ENCODE data around the gene SPATA33.

SPATA33 gene

GRCh38 chr16:89657442-89658220 is at the start of gene SPATA33, which contains the start of gene CHMP1A:
Gene SPATA33 (plus strand): TSS chr16:89657836. CDS start chr16:89657912, 76 bp downstream.
Gene CHMP1A (minus strand): TSS chr16:89657708. CDS start chr16:89657588, 120 bp downstream.
- DNase-seq: peak; percentile 74

DNA sequence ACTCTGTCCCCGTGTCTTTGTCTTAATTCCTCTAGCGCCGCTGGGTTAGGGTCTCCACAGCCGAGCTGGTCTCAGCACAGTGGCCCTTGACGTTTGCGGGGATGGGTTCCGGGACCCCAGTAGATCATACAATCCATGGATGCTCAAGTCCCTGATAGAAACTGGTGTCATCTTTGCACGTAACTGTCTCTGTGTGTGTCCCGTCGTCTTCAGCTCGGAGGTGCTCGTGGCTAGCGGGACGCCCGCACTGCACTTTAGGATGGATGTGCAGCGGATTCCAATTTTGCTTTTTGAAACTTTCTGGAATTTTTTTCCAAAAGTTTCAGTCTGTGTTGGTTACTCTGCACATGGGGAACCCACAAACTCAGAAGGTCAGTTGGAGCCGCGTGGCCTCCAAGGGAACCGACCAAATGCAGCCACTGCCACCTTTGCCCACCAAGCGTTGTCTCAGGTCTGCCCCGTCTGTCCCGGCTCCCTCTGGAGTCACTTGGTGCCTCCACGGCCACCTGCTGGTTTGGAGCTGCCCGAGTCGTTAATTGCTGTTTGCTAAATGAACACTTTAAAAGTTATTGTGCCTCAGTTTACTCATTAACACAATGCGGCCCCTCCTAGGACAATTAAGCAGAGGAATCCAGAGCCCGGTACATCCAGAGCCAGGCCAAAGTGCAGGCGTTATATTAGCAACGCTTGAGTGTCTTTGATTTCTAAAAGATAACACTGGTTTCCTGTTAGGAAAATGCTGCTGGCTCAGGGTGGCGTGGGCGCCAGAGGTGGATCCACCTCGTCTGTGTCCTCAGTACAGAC is 49.5 kb upstream of the SPATA33 start:
- DNase-seq: no peak

DNA sequence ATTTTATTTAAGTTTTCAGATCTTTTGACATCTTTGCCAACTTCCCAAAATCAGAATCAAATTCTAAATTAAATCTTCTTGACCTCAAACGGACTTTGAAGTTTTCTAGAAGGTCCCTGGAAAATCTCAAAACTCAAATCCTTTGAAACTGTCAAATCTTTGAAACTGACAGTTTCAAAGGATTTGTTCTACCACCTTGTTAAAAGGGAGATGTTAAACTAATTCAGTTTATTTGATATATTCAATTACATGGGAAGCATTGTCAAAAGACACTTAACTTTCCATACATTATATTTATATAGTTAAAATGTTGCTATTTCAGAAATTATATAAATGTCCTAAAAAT is 47.6 kb upstream of the SPATA33 start:
- DNase-seq: no peak

- DNase-seq: no peak
Observed at GRCh38 chr16:89612415-89613166, 45.0 kb upstream of the SPATA33 start.

- no peak for DNase-seq
Observed at GRCh38 chr16:89613231-89613953, 44.2 kb upstream of the SPATA33 start, which contains the start of gene DPEP1. Gene DPEP1 (plus strand): TSS chr16:89613642. CDS start chr16:89630411, 16,769 bp downstream.

- DNase-seq: no peak
Observed at GRCh38 chr16:89613954-89614459, 43.6 kb upstream of the SPATA33 start.

- DNase-seq: no peak
Observed at GRCh38 chr16:89615176-89615575, 42.5 kb upstream of the SPATA33 start.

DNA sequence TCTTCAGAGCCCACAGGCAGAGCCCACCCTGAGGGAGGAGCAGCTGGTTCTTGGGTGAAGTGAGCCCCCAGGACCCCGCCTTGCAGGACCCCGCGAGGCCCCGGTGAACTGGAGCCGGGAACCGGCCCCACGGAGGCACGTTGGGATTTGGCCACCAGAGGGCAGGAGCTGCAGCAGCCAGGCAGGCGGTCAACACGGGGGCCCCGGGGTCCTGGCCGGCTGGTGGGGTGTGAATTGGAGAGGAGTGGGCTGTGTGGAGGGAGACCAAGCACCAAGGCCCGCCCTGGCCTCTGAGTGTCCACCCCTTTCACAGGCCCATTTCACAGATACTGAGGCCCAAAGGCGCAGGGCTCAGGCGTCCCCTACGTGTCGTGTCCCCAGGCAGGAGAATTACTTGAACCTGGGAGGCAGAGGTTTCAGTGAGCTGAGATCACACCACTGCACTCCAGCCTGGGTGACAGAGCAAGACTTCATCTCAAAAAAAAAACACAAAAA is 42.0 kb upstream of the SPATA33 start:
- no peak for DNase-seq

- no peak for DNase-seq
Observed at GRCh38 chr16:89616623-89617022, 41.0 kb upstream of the SPATA33 start.

GRCh38 chr16:89617036-89617435 is 40.6 kb upstream of the SPATA33 start:
- no peak for DNase-seq

DNA sequence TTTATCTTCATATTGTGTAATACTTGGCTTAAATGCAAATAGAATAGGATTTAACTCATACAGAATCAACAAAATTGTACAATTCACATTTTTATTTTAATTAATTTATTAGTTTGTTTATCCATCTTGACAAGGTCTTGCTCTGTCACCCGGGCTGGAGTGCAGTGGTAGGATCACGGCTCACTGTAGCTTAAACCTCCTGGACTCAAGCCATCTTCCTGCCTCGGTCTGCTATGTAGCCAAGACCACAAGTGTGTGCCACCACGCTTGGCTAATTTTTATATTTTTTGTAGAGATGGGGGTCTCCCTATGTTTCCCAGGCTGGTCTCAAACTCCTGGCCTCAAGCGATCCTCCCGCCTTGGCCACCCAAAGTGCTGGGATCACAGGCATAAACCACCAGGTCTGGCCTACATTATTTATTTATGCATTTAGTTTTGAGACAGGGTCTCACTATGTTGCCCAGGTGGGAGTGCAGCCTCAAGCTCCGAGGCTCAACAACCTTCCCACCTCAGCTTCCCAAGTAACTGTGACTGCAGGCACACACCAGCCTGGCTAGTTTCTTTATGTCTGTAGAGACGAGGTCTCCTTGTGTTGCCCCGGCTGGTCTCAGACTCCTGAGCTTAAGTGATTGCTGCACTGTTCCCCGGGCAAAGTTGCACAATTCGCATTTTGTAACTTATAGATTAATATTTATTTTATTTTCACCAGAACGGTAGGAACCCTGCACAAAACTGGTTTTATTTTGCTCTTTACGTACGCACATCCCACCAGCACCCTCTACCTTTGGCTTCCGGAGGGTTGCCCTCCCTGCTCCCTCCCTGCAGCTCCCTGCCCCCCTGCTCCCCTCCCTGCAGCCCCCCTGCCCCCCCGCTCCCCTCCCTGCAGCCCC is 39.3 kb upstream of the SPATA33 start:
- no peak for DNase-seq

DNA sequence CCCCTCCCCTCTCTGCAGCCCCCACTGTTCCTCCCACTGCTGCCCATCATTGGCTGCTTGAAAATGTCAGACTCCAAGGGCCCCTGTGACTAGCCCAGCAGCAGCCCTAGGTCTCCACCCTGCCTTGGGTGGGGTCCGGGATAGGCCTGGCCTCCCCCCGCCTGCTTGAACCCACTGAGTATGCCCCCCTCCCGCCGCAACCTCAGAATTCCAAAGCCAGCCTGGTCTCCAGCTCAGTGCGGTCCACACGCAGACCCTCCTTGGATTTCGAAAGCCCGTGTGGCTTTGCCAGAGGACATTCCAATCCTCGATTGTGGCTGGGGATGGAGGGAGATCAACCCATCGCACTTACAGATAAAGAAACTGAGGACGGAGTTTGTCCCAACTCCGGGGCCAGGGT is 37.8 kb upstream of the SPATA33 start:
- no peak for DNase-seq

GRCh38 chr16:89620406-89620841 is 37.2 kb upstream of the SPATA33 start:
- DNase-seq: no peak

- DNase-seq: no peak
Observed at GRCh38 chr16:89621136-89621697, 36.4 kb upstream of the SPATA33 start.

- DNase-seq: no peak
Observed at GRCh38 chr16:89621698-89622409, 35.8 kb upstream of the SPATA33 start.

- no peak for DNase-seq
Observed at GRCh38 chr16:89623511-89624261, 34.0 kb upstream of the SPATA33 start.

- no peak for DNase-seq
Observed at GRCh38 chr16:89624777-89625761, 32.6 kb upstream of the SPATA33 start.
